Vagina (tissue), 2 donors: ENCODE results near the gene IL23A.

Source experiments
- POLR2A ChIP-seq, 2 donors: fragments of 450-650 bp; IDR thresholded peaks; one replicate each; pipeline ENCODE4 v1.6.1; 2017; ENCODE audit warnings: antibody characterized with exemption in 2 of 2, mild to moderate bottlenecking in 2 of 2, moderate library complexity in 2 of 2
- TF ChIP-seq, protein P1 (sequence below), 3 experiments: fragments of 450-650 bp in 2 of 3; fragments of 200-600 bp in 1 of 3; sonication (generic) in 1 of 3; IDR thresholded peaks; one replicate each; pipeline ENCODE4 v1.5.1; 2017 to 2019; ENCODE audit warnings: antibody characterized with exemption in 3 of 3, mild to moderate bottlenecking in 2 of 3, moderate library complexity in 2 of 3

DNA sequence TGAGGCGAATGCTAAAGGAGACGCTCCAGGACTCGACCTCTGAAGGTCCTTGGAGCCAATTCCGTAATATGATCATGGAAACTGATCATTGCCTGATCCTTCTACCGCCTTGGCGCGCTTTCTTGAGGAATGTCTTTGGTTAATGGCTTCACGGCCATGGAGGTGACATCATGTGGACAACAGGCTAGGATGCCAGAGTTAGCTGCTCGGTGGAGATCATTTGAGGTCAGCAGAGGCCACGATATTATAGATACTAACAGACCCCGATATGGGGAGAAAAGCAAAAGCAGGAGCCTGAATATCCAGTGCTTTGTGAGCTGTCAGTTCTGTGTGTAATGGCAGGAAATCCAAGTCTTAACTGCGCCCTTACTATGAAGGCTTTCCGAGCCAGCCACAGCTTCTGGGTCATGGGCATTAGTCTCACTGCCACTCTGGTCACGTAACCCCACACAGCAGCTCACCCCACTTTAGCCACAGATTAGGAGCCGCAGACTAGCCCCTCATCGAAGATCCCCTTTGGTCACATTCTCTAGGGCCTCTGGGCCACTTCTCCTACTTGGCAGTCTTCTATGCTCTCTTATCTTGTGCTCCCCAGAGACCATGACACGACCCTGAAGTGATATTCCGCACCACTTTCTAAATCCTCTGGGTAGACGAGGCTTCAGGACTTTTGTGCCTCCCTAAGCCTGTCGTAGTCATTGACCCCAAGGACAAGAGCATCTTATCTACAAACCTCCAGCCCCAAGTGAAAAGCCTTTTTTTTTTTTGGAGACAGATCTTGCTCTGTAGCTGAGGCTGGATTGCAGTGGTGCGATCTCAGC, 37.8 kb upstream of the IL23A start:
- no peak for TF ChIP-seq POLR2A (IDR thresholded peaks at IDR 0.05)
- TF ChIP-seq, protein P1, sequence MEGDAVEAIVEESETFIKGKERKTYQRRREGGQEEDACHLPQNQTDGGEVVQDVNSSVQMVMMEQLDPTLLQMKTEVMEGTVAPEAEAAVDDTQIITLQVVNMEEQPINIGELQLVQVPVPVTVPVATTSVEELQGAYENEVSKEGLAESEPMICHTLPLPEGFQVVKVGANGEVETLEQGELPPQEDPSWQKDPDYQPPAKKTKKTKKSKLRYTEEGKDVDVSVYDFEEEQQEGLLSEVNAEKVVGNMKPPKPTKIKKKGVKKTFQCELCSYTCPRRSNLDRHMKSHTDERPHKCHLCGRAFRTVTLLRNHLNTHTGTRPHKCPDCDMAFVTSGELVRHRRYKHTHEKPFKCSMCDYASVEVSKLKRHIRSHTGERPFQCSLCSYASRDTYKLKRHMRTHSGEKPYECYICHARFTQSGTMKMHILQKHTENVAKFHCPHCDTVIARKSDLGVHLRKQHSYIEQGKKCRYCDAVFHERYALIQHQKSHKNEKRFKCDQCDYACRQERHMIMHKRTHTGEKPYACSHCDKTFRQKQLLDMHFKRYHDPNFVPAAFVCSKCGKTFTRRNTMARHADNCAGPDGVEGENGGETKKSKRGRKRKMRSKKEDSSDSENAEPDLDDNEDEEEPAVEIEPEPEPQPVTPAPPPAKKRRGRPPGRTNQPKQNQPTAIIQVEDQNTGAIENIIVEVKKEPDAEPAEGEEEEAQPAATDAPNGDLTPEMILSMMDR (IDR thresholded peaks at IDR 0.05) = no peak
